ENCODE data around the gene BMP3. TPM values are rescaled to one million over a fixed set of nuclear protein-coding genes. Genes with fewer than 3 reads are reported as not detected.

The BMP3 gene
- total RNA-seq, 1 donor from 2014 or later: 1.6 TPM

DNA sequence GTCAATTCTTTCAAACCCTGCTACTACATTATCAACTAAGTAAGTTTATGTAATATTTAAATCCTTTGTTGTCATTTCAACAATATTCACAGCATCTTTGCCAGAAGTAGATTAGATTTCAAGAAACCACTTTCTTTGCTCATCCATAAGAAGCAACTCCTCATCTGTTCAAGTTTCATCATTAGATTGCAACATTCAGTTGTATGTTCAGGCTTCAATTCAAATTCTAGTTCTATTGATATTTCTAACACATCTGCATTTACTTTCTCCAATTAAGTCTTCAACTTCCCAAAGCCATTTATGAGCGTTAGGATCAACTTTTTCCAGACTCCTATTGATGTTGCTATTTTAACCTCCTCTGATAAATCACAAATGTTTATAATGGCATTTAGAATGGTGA lies 66.1 kb downstream of the BMP3 start:
- no peak overlapping the region for H3K9ac ChIP-seq (ENCODE audit: low read depth in 1 of 3, low read length in 3 of 3)
- no peak overlapping the region for H3K27ac ChIP-seq (ENCODE audit: low read depth, low read length)
- no peaks in the 10 kb centered on the region for H3K4me1 ChIP-seq (ENCODE audit: control insufficient read depth in 3 of 3, insufficient read depth in 3 of 3, low read length in 3 of 3)
- H3K9me3 ChIP-seq (ENCODE audit: control insufficient read depth in 3 of 3, low read length in 3 of 3): no peaks in the 10 kb centered on the region
- no peak overlapping the region for H3K4me3 ChIP-seq (ENCODE audit: low read length in 3 of 3)
- H3K27me3 ChIP-seq (ENCODE audit: control insufficient read depth in 3 of 3, insufficient read depth in 3 of 3, low read length in 3 of 3): no peaks in the 10 kb centered on the region
- H3K36me3 ChIP-seq (ENCODE audit: control insufficient read depth in 3 of 3, insufficient read depth in 3 of 3, low read length in 3 of 3): no peaks in the 10 kb centered on the region

DNA sequence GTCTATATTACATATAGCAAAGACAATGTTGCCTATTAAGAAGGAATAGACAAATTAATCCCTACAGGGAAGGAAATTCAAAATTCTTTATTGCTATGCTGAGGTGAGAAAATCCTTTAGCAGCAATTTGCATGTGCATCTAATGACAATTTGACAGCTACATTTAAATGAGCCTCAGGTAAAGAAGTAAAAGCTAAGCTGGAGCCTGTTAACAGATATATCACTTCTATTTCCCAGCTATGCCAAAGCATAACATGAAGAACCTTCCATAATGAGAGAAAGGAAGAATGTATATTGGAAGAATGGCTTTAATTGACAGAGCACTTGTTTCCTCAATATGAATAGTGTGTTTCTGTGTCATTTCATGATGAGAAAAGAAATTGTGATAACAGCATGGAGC lies 71.6 kb downstream of the BMP3 start:
- no peak overlapping the region for H3K27ac ChIP-seq (ENCODE audit: low read depth, low read length)

DNA sequence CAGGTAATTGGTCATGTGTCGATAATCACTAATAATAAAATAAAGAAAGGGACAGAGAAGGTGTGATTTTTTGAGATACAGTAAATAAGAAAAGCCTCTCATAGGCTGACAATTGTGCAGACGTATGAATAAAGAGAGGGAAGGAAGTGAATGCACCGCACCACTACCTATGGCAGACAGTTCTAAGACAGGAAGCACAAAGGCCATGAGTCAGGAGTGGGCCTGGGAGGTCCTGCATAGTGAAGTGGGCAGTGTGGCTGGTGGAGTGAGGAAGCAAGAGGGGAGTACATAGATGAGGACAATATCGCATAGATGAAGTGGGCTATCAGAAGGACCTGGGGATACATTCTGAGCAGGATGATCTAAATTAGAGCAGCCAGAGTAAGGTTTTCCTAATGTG lies 75.6 kb downstream of the BMP3 start:
- Histone ChIP-seq H3K36me3 (ENCODE audit: control insufficient read depth in 3 of 3, insufficient read depth in 3 of 3, low read length in 3 of 3) (no peaks in the 10 kb centered on the region), H3K27me3 (ENCODE audit: control insufficient read depth in 3 of 3, insufficient read depth in 3 of 3, low read length in 3 of 3) (no peaks in the 10 kb centered on the region), H3K4me1 (ENCODE audit: control insufficient read depth in 3 of 3, insufficient read depth in 3 of 3, low read length in 3 of 3) (no peaks in the 10 kb centered on the region), H3K27ac (ENCODE audit: low read depth, low read length) (no peak overlapping the region), H3K4me3 (ENCODE audit: low read length in 3 of 3) (no peak overlapping the region), H3K9ac (ENCODE audit: low read depth in 1 of 3, low read length in 3 of 3) (no peak overlapping the region), H3K9me3 (ENCODE audit: control insufficient read depth in 3 of 3, low read length in 3 of 3) (no peaks in the 10 kb centered on the region)

More for the DNA sequence above, 71.6 kb downstream of the BMP3 start:
- no peaks in the 10 kb centered on the region for H3K4me1 ChIP-seq (ENCODE audit: control insufficient read depth in 3 of 3, insufficient read depth in 3 of 3, low read length in 3 of 3)
- no peak overlapping the region for H3K9ac ChIP-seq (ENCODE audit: low read depth in 1 of 3, low read length in 3 of 3)
- no peaks in the 10 kb centered on the region for H3K27me3 ChIP-seq (ENCODE audit: control insufficient read depth in 3 of 3, insufficient read depth in 3 of 3, low read length in 3 of 3)
- H3K4me3 ChIP-seq (ENCODE audit: low read length in 3 of 3): no peak overlapping the region
- no peaks in the 10 kb centered on the region for H3K9me3 ChIP-seq (ENCODE audit: control insufficient read depth in 3 of 3, low read length in 3 of 3)
- no peaks in the 10 kb centered on the region for H3K36me3 ChIP-seq (ENCODE audit: control insufficient read depth in 3 of 3, insufficient read depth in 3 of 3, low read length in 3 of 3)

Other genes starting within 250 kb of the BMP3 start
- gene PRKG2, start 184.5 kb downstream of the BMP3 start, total RNA-seq: under 0.01 TPM